PFSK-1 (cell line): ENCODE measurements around the gene GPD1L.

Experiments used
- FOXP2 ChIP-seq: optimal IDR thresholded peaks from 2 replicates; pipeline ENCODE3; 2011; ENCODE audit warnings: borderline replicate concordance, control low read depth, inconsistent platforms; ENCODE audit not compliant: insufficient read depth; ENCODE audit errors: extremely low read length, extremely low read depth
- POLR2AphosphoS5 ChIP-seq: IDR thresholded peaks from 2 replicates; pipeline ENCODE4 v1.6.1; 2012; ENCODE audit warnings: low read depth, mild to moderate bottlenecking, control low read depth, low read length, moderate library complexity
- SIN3A ChIP-seq: IDR thresholded peaks from 2 replicates; pipeline ENCODE4 v1.6.1; 2012; ENCODE audit warnings: mild to moderate bottlenecking, low read length, moderate library complexity, borderline replicate concordance; ENCODE audit not compliant: insufficient read depth
- TAF1 ChIP-seq: IDR thresholded peaks from 2 replicates; pipeline ENCODE4 v1.6.1; 2012; ENCODE audit warnings: low read length, control low read depth, borderline replicate concordance; ENCODE audit not compliant: insufficient read depth
- TF ChIP-seq, protein P1 (sequence below), 2 experiments: IDR thresholded peaks; 2 replicates each; pipeline versions ENCODE4 v1.6.1 to v1.8.0; 2011 to 2012; ENCODE audit warnings: low read depth in 2 of 2, low read length in 2 of 2, control low read depth in 1 of 2, inconsistent platforms in 1 of 2, mild to moderate bottlenecking in 1 of 2, moderate library complexity in 1 of 2; ENCODE audit not compliant: insufficient read depth in 1 of 2

The GPD1L gene

DNA sequence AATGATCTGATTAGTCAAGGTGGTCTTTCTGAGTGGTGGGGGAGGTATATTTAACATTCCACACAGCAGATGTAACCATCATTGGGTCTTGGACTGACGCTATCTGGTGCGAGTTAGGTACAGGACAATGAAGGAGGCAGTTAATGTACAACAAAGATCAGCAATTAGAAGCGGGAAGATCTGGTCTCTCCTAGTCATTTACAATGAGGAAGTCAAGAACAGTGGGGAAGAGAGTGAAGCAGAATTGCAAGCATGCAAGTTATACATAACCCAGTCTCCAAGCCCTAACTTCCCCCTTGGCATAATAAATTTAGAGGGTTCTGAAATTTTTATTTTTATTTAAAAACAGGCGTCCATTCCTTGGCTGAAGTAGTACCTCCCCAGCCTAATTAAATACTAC is 14.1 kb downstream of the GPD1L start:
- TF ChIP-seq POLR2AphosphoS5 (no peak), SIN3A (no peak), TAF1 (no peak), FOXP2 (no peak)
- TF ChIP-seq, protein P1, sequence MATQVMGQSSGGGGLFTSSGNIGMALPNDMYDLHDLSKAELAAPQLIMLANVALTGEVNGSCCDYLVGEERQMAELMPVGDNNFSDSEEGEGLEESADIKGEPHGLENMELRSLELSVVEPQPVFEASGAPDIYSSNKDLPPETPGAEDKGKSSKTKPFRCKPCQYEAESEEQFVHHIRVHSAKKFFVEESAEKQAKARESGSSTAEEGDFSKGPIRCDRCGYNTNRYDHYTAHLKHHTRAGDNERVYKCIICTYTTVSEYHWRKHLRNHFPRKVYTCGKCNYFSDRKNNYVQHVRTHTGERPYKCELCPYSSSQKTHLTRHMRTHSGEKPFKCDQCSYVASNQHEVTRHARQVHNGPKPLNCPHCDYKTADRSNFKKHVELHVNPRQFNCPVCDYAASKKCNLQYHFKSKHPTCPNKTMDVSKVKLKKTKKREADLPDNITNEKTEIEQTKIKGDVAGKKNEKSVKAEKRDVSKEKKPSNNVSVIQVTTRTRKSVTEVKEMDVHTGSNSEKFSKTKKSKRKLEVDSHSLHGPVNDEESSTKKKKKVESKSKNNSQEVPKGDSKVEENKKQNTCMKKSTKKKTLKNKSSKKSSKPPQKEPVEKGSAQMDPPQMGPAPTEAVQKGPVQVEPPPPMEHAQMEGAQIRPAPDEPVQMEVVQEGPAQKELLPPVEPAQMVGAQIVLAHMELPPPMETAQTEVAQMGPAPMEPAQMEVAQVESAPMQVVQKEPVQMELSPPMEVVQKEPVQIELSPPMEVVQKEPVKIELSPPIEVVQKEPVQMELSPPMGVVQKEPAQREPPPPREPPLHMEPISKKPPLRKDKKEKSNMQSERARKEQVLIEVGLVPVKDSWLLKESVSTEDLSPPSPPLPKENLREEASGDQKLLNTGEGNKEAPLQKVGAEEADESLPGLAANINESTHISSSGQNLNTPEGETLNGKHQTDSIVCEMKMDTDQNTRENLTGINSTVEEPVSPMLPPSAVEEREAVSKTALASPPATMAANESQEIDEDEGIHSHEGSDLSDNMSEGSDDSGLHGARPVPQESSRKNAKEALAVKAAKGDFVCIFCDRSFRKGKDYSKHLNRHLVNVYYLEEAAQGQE (IDR thresholded peaks at IDR 0.05; ENCODE audit: insufficient read depth in 1 of 2, low read depth in 2 of 2, low read length in 2 of 2): no peak

DNA sequence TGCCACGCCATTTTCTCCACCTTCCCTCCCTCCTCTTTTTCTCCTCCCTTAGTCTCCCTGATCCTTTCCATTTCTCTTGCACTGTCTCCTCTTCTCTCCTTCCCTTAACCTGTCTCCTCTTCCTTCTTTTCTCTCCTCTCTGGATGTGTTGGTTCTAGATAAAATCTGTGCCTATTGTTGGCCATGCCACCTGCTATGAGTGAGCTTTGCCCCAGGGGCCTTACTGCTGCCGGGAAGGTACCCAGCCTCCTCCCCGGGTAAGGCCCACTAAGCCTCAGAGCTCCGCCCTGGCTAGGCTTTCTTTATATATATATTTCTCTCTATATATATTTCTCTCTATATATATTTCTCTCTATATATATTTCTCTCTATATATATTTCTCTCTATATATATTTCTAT is 14.7 kb downstream of the GPD1L start:
- TF ChIP-seq, protein P1 (IDR thresholded peaks at IDR 0.05; ENCODE audit: insufficient read depth in 1 of 2, low read depth in 2 of 2, low read length in 2 of 2): no peak
- TF ChIP-seq SIN3A: no peak
- no peak for TF ChIP-seq POLR2AphosphoS5
- no peak for TF ChIP-seq FOXP2
- no peak for TF ChIP-seq TAF1

DNA sequence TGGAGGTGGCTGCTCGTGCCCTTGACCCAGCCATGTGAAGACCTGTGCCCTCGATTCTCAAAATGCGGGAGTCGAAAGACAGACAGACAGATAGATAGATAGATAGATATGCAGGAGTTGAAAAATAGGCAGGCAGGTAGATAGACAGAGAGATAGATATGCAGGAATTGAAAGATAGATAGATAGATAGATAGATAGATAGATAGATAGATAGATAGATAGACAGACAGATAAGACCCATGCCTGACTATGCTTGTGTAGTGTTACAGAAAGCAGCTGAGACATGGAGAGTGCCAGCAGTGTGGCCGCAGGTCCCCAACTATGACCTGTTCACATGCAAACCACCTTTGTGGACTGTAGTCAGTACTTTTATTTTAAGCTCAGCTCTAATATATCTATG is 17.2 kb downstream of the GPD1L start:
- TF ChIP-seq, protein P1 (IDR thresholded peaks at IDR 0.05; ENCODE audit: insufficient read depth in 1 of 2, low read depth in 2 of 2, low read length in 2 of 2): no peak
- TF ChIP-seq POLR2AphosphoS5: no peak
- TF ChIP-seq TAF1: no peak
- TF ChIP-seq FOXP2: no peak

DNA sequence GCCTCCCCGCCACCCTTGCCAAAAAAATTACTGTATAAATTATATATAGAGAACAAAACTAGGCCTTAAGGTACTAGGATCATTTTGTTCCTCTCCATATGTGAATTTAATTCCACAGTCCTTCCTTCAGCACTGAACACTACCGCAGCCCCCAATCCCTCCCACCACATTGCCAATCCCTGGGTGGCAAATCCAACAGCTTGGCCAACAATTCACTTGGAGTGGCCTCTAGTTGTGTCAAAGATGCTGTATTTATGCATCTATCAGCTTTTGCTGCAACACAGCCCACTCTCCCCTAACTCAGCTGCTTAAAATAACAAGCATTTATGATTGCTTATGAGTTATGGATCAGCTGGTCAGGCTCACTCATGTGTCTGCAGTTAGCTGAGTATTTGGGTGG is 18.6 kb downstream of the GPD1L start:
- TF ChIP-seq, protein P1 (IDR thresholded peaks at IDR 0.05; ENCODE audit: insufficient read depth in 1 of 2, low read depth in 2 of 2, low read length in 2 of 2): no peak
- no peak for TF ChIP-seq SIN3A
- no peak for TF ChIP-seq FOXP2
- TF ChIP-seq POLR2AphosphoS5: no peak
- TF ChIP-seq TAF1: no peak
